Measurements from ENCODE around the gene KIDINS220.

Gene KIDINS220

GRCh38 chr2:8805278-8806210, 31.9 kb downstream of the KIDINS220 start:
- DNase-seq, result no peak

GRCh38 chr2:8803658-8804379, 33.6 kb downstream of the KIDINS220 start:
- DNase-seq, result peak in 2 of 58 donors; percentile 8 to 15

- DNase-seq, result no peak
Observed at GRCh38 chr2:8802741-8803140, 34.7 kb downstream of the KIDINS220 start.

GRCh38 chr2:8800821-8801220, 36.6 kb downstream of the KIDINS220 start:
- DNase-seq, result no peak

- no peak for DNase-seq
Observed at GRCh38 chr2:8800218-8800617, 37.2 kb downstream of the KIDINS220 start.

- DNase-seq, result no peak
Observed at GRCh38 chr2:8799004-8799403, 38.4 kb downstream of the KIDINS220 start.

GRCh38 chr2:8798393-8798792, 39.0 kb downstream of the KIDINS220 start:
- DNase-seq, result no peak

- no peak for DNase-seq
Observed at GRCh38 chr2:8797682-8798081, 39.7 kb downstream of the KIDINS220 start.

GRCh38 chr2:8796878-8797550, 40.4 kb downstream of the KIDINS220 start:
- DNase-seq, result no peak

- no peak for DNase-seq
Observed at GRCh38 chr2:8796315-8796848, 41.0 kb downstream of the KIDINS220 start.

- DNase-seq, result no peak
Observed at GRCh38 chr2:8794923-8795825, 42.2 kb downstream of the KIDINS220 start.

GRCh38 chr2:8790739-8791162, 46.7 kb downstream of the KIDINS220 start:
- no peak for DNase-seq

- no peak for DNase-seq
Observed at GRCh38 chr2:8786463-8786862, 51.0 kb downstream of the KIDINS220 start.

GRCh38 chr2:8779795-8780671, 57.4 kb downstream of the KIDINS220 start:
- DNase-seq, result peak in 1 of 58 donors; percentile 44

GRCh38 chr2:8774371-8774770, 63.0 kb downstream of the KIDINS220 start:
- peak in 1 of 58 donors; percentile 11 for DNase-seq

GRCh38 chr2:8767324-8767723, 70.1 kb downstream of the KIDINS220 start:
- DNase-seq, result no peak

GRCh38 chr2:8761529-8762164, 75.8 kb downstream of the KIDINS220 start:
- peak in 2 of 58 donors; percentile 3 to 15 for DNase-seq

- DNase-seq, result no peak
Observed at GRCh38 chr2:8756716-8757115, 80.7 kb downstream of the KIDINS220 start.

- no peak for DNase-seq
Observed at GRCh38 chr2:8756230-8756629, 81.2 kb downstream of the KIDINS220 start.

All from anterior cingulate cortex (tissue), 58 donors.